ENCODE data around the gene NFKBIE. TPM values are rescaled to one million over a fixed set of nuclear protein-coding genes. Genes with fewer than 3 reads are reported as not detected.

NFKBIE gene
- total and polyA plus RNA-seq, 2 of the 13 experiments (the other 11 are each of a cell fraction or from before 2014, with no cell fraction given) = 6.7 to 14.5 TPM

DNA sequence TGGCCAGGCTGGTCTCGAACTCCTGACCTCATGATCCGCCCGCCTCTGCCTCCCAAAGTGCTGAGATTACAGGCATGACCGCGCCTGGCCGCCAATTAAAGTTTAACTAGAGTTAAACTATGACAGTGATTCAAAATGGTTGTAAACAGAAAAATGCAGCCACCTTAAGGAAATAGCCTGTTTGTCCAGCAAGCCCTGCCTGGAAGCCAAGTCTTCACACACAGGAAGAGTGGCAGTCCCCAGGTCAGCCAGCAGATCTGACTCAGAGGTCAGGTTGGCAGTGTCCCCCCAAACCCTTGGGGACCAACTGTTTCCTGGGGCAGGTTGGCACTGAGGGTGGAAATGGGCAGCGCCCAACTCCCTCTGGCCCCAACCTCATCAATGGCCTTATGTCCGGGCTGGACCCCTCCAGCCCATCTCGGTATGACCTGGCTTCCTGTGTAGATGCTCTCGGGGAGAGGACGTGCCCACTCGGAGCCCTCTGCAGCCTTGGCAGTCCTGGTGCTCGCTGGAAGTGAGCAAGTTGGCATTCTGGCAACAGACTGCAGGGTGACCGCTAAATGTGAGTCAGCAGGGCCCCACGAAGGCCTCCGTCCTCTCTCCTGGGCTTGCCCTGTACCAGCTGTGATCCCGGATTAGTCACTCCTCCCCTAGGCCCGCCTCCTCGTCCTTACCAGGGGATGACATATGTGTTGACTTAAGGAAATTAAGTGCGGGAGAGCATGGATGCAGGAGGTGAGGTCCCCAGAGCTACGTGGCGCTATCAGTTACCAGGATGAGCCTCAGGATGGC lies 28.1 kb downstream of the NFKBIE start (continued):
- TF ChIP-seq, protein P1, sequence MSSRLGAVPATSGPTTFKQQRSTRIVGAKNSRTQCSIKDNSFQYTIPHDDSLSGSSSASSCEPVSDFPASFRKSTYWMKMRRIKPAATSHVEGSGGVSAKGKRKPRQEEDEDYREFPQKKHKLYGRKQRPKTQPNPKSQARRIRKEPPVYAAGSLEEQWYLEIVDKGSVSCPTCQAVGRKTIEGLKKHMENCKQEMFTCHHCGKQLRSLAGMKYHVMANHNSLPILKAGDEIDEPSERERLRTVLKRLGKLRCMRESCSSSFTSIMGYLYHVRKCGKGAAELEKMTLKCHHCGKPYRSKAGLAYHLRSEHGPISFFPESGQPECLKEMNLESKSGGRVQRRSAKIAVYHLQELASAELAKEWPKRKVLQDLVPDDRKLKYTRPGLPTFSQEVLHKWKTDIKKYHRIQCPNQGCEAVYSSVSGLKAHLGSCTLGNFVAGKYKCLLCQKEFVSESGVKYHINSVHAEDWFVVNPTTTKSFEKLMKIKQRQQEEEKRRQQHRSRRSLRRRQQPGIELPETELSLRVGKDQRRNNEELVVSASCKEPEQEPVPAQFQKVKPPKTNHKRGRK (CRISPR knock-in tag; IDR thresholded peaks at IDR 0.05) = no peak
- TF ChIP-seq, protein P2, sequence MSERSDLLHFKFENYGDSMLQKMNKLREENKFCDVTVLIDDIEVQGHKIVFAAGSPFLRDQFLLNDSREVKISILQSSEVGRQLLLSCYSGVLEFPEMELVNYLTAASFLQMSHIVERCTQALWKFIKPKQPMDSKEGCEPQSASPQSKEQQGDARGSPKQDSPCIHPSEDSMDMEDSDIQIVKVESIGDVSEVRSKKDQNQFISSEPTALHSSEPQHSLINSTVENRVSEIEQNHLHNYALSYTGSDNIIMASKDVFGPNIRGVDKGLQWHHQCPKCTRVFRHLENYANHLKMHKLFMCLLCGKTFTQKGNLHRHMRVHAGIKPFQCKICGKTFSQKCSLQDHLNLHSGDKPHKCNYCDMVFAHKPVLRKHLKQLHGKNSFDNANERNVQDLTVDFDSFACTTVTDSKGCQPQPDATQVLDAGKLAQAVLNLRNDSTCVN (CRISPR knock-in tag; IDR thresholded peaks at IDR 0.05; ENCODE audit: borderline replicate concordance) = 0 out of 2 replicates have a peak, but pooled peaks have one; percentile 20
- TF ChIP-seq ZNF232 (CRISPR knock-in tag; IDR thresholded peaks at IDR 0.05; ENCODE audit: borderline replicate concordance) = 0 out of 2 replicates have a peak, but pooled peaks have one; percentile 7
- no peak; the same call in 1 of the 2 replicates for TF ChIP-seq SOX5 (CRISPR knock-in tag; IDR thresholded peaks at IDR 0.05; ENCODE audit: borderline replicate concordance)
- TF ChIP-seq FOXM1 (CRISPR knock-in tag; IDR thresholded peaks at IDR 0.05) = no peak
- TF ChIP-seq, protein P3, sequence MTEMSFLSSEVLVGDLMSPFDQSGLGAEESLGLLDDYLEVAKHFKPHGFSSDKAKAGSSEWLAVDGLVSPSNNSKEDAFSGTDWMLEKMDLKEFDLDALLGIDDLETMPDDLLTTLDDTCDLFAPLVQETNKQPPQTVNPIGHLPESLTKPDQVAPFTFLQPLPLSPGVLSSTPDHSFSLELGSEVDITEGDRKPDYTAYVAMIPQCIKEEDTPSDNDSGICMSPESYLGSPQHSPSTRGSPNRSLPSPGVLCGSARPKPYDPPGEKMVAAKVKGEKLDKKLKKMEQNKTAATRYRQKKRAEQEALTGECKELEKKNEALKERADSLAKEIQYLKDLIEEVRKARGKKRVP (CRISPR knock-in tag; IDR thresholded peaks at IDR 0.05) = no peak
- no peak for TF ChIP-seq HOXA9 (CRISPR knock-in tag; IDR thresholded peaks at IDR 0.05; ENCODE audit: borderline replicate concordance)
- TF ChIP-seq ZNF766 (CRISPR knock-in tag; IDR thresholded peaks at IDR 0.05; ENCODE audit: borderline replicate concordance) = 0 out of 2 replicates have a peak, but pooled peaks have one; percentile 16
- no peak for TF ChIP-seq ZNF546 (CRISPR knock-in tag; conservative IDR thresholded peaks at IDR 0.05)
- peak; percentile 84 for TF ChIP-seq ZNF501 (CRISPR knock-in tag; IDR thresholded peaks at IDR 0.05)
- no peak for TF ChIP-seq BCL6 (CRISPR knock-in tag; IDR thresholded peaks at IDR 0.05)
- TF ChIP-seq, protein P4, sequence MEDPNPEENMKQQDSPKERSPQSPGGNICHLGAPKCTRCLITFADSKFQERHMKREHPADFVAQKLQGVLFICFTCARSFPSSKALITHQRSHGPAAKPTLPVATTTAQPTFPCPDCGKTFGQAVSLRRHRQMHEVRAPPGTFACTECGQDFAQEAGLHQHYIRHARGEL (CRISPR knock-in tag; IDR thresholded peaks at IDR 0.05) = 0 out of 2 replicates have a peak, but pooled peaks have one; percentile 61
- TF ChIP-seq DR1 (CRISPR knock-in tag; IDR thresholded peaks at IDR 0.05) = no peak
- TF ChIP-seq, protein P5, sequence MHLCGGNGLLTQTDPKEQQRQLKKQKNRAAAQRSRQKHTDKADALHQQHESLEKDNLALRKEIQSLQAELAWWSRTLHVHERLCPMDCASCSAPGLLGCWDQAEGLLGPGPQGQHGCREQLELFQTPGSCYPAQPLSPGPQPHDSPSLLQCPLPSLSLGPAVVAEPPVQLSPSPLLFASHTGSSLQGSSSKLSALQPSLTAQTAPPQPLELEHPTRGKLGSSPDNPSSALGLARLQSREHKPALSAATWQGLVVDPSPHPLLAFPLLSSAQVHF (CRISPR knock-in tag; IDR thresholded peaks at IDR 0.05) = no peak
- no peak for TF ChIP-seq ZNF24 (IDR thresholded peaks at IDR 0.05)
- TF ChIP-seq IKZF1 (IDR thresholded peaks at IDR 0.05) = no peak
- TF ChIP-seq ZNF605 (CRISPR knock-in tag; IDR thresholded peaks at IDR 0.05) = peak; percentile 42; the same call in 1 of the 2 replicates
- TF ChIP-seq ZNF296 (CRISPR knock-in tag; conservative IDR thresholded peaks at IDR 0.05) = no peak
- no peak; the same call in 1 of the 2 replicates for TF ChIP-seq ONECUT2 (CRISPR knock-in tag; IDR thresholded peaks at IDR 0.05)
- no peak; the same call in 1 of the 2 replicates for TF ChIP-seq ZNF788 (CRISPR knock-in tag; IDR thresholded peaks at IDR 0.05; ENCODE audit: borderline replicate concordance)
- no peak for TF ChIP-seq ZNF30 (CRISPR knock-in tag; IDR thresholded peaks at IDR 0.05)
- TF ChIP-seq ZNF670 (CRISPR knock-in tag; IDR thresholded peaks at IDR 0.05; ENCODE audit: borderline replicate concordance) = peak; percentile 73; the same call in 1 of the 2 replicates
- no peak for TF ChIP-seq HNF4A (CRISPR knock-in tag; IDR thresholded peaks at IDR 0.05)
- TF ChIP-seq, protein P6, sequence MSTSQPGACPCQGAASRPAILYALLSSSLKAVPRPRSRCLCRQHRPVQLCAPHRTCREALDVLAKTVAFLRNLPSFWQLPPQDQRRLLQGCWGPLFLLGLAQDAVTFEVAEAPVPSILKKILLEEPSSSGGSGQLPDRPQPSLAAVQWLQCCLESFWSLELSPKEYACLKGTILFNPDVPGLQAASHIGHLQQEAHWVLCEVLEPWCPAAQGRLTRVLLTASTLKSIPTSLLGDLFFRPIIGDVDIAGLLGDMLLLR (CRISPR knock-in tag; IDR thresholded peaks at IDR 0.05) = no peak

Measured in HepG2 (cell line).